GM12875 (cell line): ENCODE measurements around the gene PWWP2B.

Experiments used
- H3K4me3 ChIP-seq: one replicate; pipeline ENCODE4 v1.5.1; 2011; ENCODE audit warnings: low read depth, low read length, control low read depth
- CTCF ChIP-seq: IDR thresholded peaks from 2 replicates; pipeline ENCODE4 v1.5.1; 2011; ENCODE audit warnings: low read depth, mild to moderate bottlenecking, control low read depth, inconsistent platforms, low read length, moderate library complexity, borderline replicate concordance; ENCODE audit not compliant: insufficient read depth

Gene PWWP2B

GRCh38 chr10:132369636-132370185, 27.3 kb upstream of the PWWP2B start:
- TF ChIP-seq CTCF: no peak
- no peak overlapping the region for H3K4me3 ChIP-seq

- H3K4me3 ChIP-seq: no peak overlapping the region
- TF ChIP-seq CTCF: no peak
Observed at GRCh38 chr10:132370426-132371340, 26.3 kb upstream of the PWWP2B start.

GRCh38 chr10:132371641-132372081, 25.3 kb upstream of the PWWP2B start:
- H3K4me3 ChIP-seq: no peak overlapping the region
- TF ChIP-seq CTCF: peak; percentile 59

- TF ChIP-seq CTCF: no peak
- no peak overlapping the region for H3K4me3 ChIP-seq
Observed at GRCh38 chr10:132372516-132373095, 24.4 kb upstream of the PWWP2B start.

- H3K4me3 ChIP-seq: no peak overlapping the region
- no peak for TF ChIP-seq CTCF
Observed at GRCh38 chr10:132373241-132373955, 23.6 kb upstream of the PWWP2B start.

GRCh38 chr10:132374176-132374575, 22.8 kb upstream of the PWWP2B start:
- TF ChIP-seq CTCF: no peak
- H3K4me3 ChIP-seq: no peak overlapping the region
